BLaER1 treated with 17β-estradiol and CSF1 and Interleukin-3, amounts not matched to agents 10 nM and 100 nM (cell line): ENCODE measurements around the gene DOCK9.

Experiments
- H3K27ac ChIP-seq, 11 experiments: shearing (Covaris generic); formaldehyde crosslinking; 2 replicates each; pipeline ENCODE4 v1.8.1; 2022
- H3K27me3 ChIP-seq, 11 experiments: shearing (Covaris generic); formaldehyde crosslinking; 2 replicates each; pipeline ENCODE4 v1.8.1; 2022
- H3K36me3 ChIP-seq, 11 experiments: shearing (Covaris generic); formaldehyde crosslinking; 2 replicates each; pipeline ENCODE4 v1.8.1; 2022
- H3K4me1 ChIP-seq, 10 experiments: shearing (Covaris generic); formaldehyde crosslinking; 2 replicates each; pipeline ENCODE4 v1.8.1; 2022
- H3K4me2 ChIP-seq, 11 experiments: shearing (Covaris generic); formaldehyde crosslinking; 2 replicates each; pipeline ENCODE4 v1.8.1; 2022
- H3K4me3 ChIP-seq, 10 experiments: shearing (Covaris generic); formaldehyde crosslinking; 2 replicates each; pipeline ENCODE4 v1.8.1; 2022
- H3K9ac ChIP-seq, 11 experiments: shearing (Covaris generic); formaldehyde crosslinking; 2 replicates each; pipeline ENCODE4 v1.8.1; 2022
- H3K9me3 ChIP-seq, 11 experiments: shearing (Covaris generic); formaldehyde crosslinking; replicated peaks in 1 of 11; 2 replicates each; pipeline ENCODE4 v1.8.1; 2022
- H4K20me1 ChIP-seq, 11 experiments: shearing (Covaris generic); formaldehyde crosslinking; 2 replicates each; pipeline ENCODE4 v1.8.1; 2022
- Cebpa-rat ChIP-seq, 11 experiments: shearing (Covaris generic); IDR thresholded peaks; 2 replicates each; pipeline ENCODE4 v1.8.1; 2022

Gene DOCK9

GRCh38 chr13:98827449-98827848 lies 150.4 kb downstream of the DOCK9 start:
- H3K4me2 ChIP-seq = peak overlapping the region in 1 of 11 experiments; percentile 4; a peak in 2 of 22 replicates

GRCh38 chr13:98826146-98826545 lies 151.7 kb downstream of the DOCK9 start:
- Histone ChIP-seq H3K4me3 (peak overlapping the region in 2 of 10 experiments; percentile 2 to 9; a peak in 2 of 20 replicates), H3K27ac (peak overlapping the region in 3 of 11 experiments; percentile 11 to 69 (median 42); a peak in 3 of 22 replicates), H3K36me3 (peaks cover 0 to 29% (median 13%) of the 10 kb centered on the region in 11 experiments; a peak in 9 of 22 replicates), H3K4me1 (peaks cover 22 to 42% (median 36%) of the 10 kb centered on the region in 10 experiments), H4K20me1 (no peaks in the 10 kb centered on the region; a peak in 1 of 22 replicates), H3K4me2 (peak overlapping the region; percentile 51 to 90 (median 76)), H3K9ac (peak overlapping the region in 2 of 11 experiments; percentile 2 to 31; a peak in 3 of 22 replicates), H3K9me3 (peaks cover 0 to 6% (median 0%) of the 10 kb centered on the region in 11 experiments; a peak in 5 of 22 replicates), H3K27me3 (peaks cover 0 to 7% (median 0%) of the 10 kb centered on the region in 11 experiments; a peak in 1 of 22 replicates)
- 0 out of 22 replicates have a peak, but pooled peaks of 1 of the 11 experiments have one; percentile 7 for TF ChIP-seq Cebpa-rat (IDR thresholded peaks at IDR 0.05)

More at GRCh38 chr13:98827449-98827848, 150.4 kb downstream of the DOCK9 start:
- no peak overlapping the region for H3K9ac ChIP-seq
- no peak for TF ChIP-seq Cebpa-rat (IDR thresholded peaks at IDR 0.05)
- H3K27ac ChIP-seq = 0 out of 22 replicates have a peak overlapping the region, but pooled peaks of 1 of the 11 experiments have one; percentile 0
- peaks cover 0 to 6% (median 0%) of the 10 kb centered on the region in 11 experiments; a peak in 5 of 22 replicates for H3K9me3 ChIP-seq
- H4K20me1 ChIP-seq = no peaks in the 10 kb centered on the region; a peak in 1 of 22 replicates
- peaks cover 0 to 7% (median 0%) of the 10 kb centered on the region in 11 experiments; a peak in 1 of 22 replicates for H3K27me3 ChIP-seq
- peaks cover 19 to 33% (median 26%) of the 10 kb centered on the region in 10 experiments for H3K4me1 ChIP-seq
- no peak overlapping the region for H3K4me3 ChIP-seq
- peaks cover 0 to 29% (median 13%) of the 10 kb centered on the region in 11 experiments; a peak in 9 of 22 replicates for H3K36me3 ChIP-seq

- TF ChIP-seq Cebpa-rat (IDR thresholded peaks at IDR 0.05) = no peak
- Histone ChIP-seq H3K4me3 (peak overlapping the region in 1 of 10 experiments; percentile 2; a peak in 1 of 20 replicates), H3K36me3 (peaks cover 0 to 31% (median 13%) of the 10 kb centered on the region in 11 experiments; a peak in 9 of 22 replicates), H3K9ac (peak overlapping the region in 2 of 11 experiments; percentile 2 to 31; a peak in 3 of 22 replicates), H3K27ac (peak overlapping the region in 3 of 11 experiments; percentile 11 to 61 (median 42); a peak in 4 of 22 replicates), H3K4me2 (peak overlapping the region; percentile 51 to 90 (median 76)), H3K27me3 (peaks cover 0 to 7% (median 0%) of the 10 kb centered on the region in 11 experiments; a peak in 1 of 22 replicates), H3K4me1 (peaks cover 24 to 44% (median 39%) of the 10 kb centered on the region in 10 experiments), H4K20me1 (no peaks in the 10 kb centered on the region; a peak in 1 of 22 replicates), H3K9me3 (peaks cover 0 to 6% (median 0%) of the 10 kb centered on the region in 11 experiments; a peak in 5 of 22 replicates)
These were observed 152.2 kb downstream of the DOCK9 start for GRCh38 chr13:98825659-98826058.

GRCh38 chr13:98824376-98825160 lies 153.3 kb downstream of the DOCK9 start:
- Histone ChIP-seq H3K27ac (peak overlapping the region in 1 of 11 experiments; percentile 10; a peak in 1 of 22 replicates), H3K27me3 (peaks cover 0 to 7% (median 0%) of the 10 kb centered on the region in 11 experiments; a peak in 1 of 22 replicates), H3K4me1 (peaks cover 24 to 44% (median 39%) of the 10 kb centered on the region in 10 experiments), H3K4me3 (no peak overlapping the region), H3K36me3 (peaks cover 0 to 34% (median 13%) of the 10 kb centered on the region in 11 experiments; a peak in 9 of 22 replicates), H3K9me3 (peaks cover 0 to 6% (median 0%) of the 10 kb centered on the region in 11 experiments; a peak in 5 of 22 replicates), H3K4me2 (peak overlapping the region; percentile 11 to 90 (median 76); a peak in 18 of 22 replicates), H3K9ac (no peak overlapping the region; a peak in 1 of 22 replicates), H4K20me1 (no peaks in the 10 kb centered on the region; a peak in 1 of 22 replicates)
- no peak for TF ChIP-seq Cebpa-rat (IDR thresholded peaks at IDR 0.05)

- Histone ChIP-seq H4K20me1 (no peaks in the 10 kb centered on the region; a peak in 1 of 22 replicates), H3K4me2 (no peak overlapping the region), H3K27ac (no peak overlapping the region), H3K27me3 (peaks cover 0 to 7% (median 0%) of the 10 kb centered on the region in 11 experiments; a peak in 1 of 22 replicates), H3K4me3 (no peak overlapping the region), H3K9me3 (peaks cover 0 to 6% (median 0%) of the 10 kb centered on the region in 11 experiments; a peak in 5 of 22 replicates), H3K4me1 (peaks cover 24 to 44% (median 39%) of the 10 kb centered on the region in 10 experiments), H3K36me3 (peaks cover 0 to 26% (median 8%) of the 10 kb centered on the region in 11 experiments; a peak in 8 of 22 replicates), H3K9ac (no peak overlapping the region)
- no peak for TF ChIP-seq Cebpa-rat (IDR thresholded peaks at IDR 0.05)
These were observed 154.4 kb downstream of the DOCK9 start for GRCh38 chr13:98823442-98823841.

- no peak overlapping the region for H3K27ac ChIP-seq
- no peak overlapping the region for H3K9ac ChIP-seq
- no peak overlapping the region for H3K4me3 ChIP-seq
- no peaks in the 10 kb centered on the region; a peak in 1 of 22 replicates for H4K20me1 ChIP-seq
- peaks cover 24 to 39% (median 35%) of the 10 kb centered on the region in 10 experiments for H3K4me1 ChIP-seq
- peak overlapping the region in 4 of 11 experiments; percentile 8 to 65 (median 36); a peak in 3 of 22 replicates for H3K4me2 ChIP-seq
- peaks cover 0 to 7% (median 0%) of the 10 kb centered on the region in 11 experiments; a peak in 1 of 22 replicates for H3K27me3 ChIP-seq
- H3K36me3 ChIP-seq = peaks cover 0 to 22% (median 8%) of the 10 kb centered on the region in 11 experiments; a peak in 8 of 22 replicates
- TF ChIP-seq Cebpa-rat (IDR thresholded peaks at IDR 0.05) = no peak
- H3K9me3 ChIP-seq = no peaks in the 10 kb centered on the region
These were observed 155.6 kb downstream of the DOCK9 start for GRCh38 chr13:98822225-98822606.

- Histone ChIP-seq H3K9me3 (no peaks in the 10 kb centered on the region), H3K36me3 (peaks cover 0 to 22% (median 8%) of the 10 kb centered on the region in 11 experiments; a peak in 8 of 22 replicates), H3K4me2 (peak overlapping the region; percentile 3 to 65 (median 26); a peak in 18 of 22 replicates), H3K9ac (no peak overlapping the region), H4K20me1 (no peaks in the 10 kb centered on the region; a peak in 1 of 22 replicates), H3K27ac (no peak overlapping the region), H3K27me3 (peaks cover 0 to 7% (median 0%) of the 10 kb centered on the region in 11 experiments; a peak in 1 of 22 replicates), H3K4me3 (no peak overlapping the region), H3K4me1 (peaks cover 24 to 39% (median 31%) of the 10 kb centered on the region in 10 experiments)
- TF ChIP-seq Cebpa-rat (IDR thresholded peaks at IDR 0.05) = no peak
These were observed 156.3 kb downstream of the DOCK9 start for GRCh38 chr13:98821372-98822224.
